Ectodermal cell (in vitro differentiated cells): ENCODE results near the gene CERKL. TPM values are rescaled to one million over a fixed set of nuclear protein-coding genes. Genes with fewer than 3 reads are reported as not detected.
"Not testable (repeated sequence)": the region's sequence is repeated elsewhere in the genome, so short reads cannot be mapped to it uniquely, and the experiment has no call there.

Experiments used
- H3K27ac ChIP-seq: 2 replicates; pipeline ENCODE4 v1.7.0; 2013; ENCODE audit warnings: mild to moderate bottlenecking, low read depth, low read length; ENCODE audit not compliant: insufficient read depth, poor library complexity, severe bottlenecking
- H3K27me3 ChIP-seq: 2 replicates; pipeline ENCODE4 v1.7.0; 2013; ENCODE audit warnings: mild to moderate bottlenecking, low read length; ENCODE audit not compliant: insufficient read depth, control insufficient read depth, poor library complexity, severe bottlenecking
- H3K36me3 ChIP-seq: one replicate; pipeline ENCODE4 v1.7.0; 2013; ENCODE audit warnings: low read length; ENCODE audit not compliant: control insufficient read depth, insufficient read depth
- H3K4me1 ChIP-seq: one replicate; pipeline ENCODE4 v1.7.0; 2013; ENCODE audit warnings: low read length; ENCODE audit not compliant: control insufficient read depth, insufficient read depth
- H3K4me3 ChIP-seq: 2 replicates; pipeline ENCODE4 v1.7.0; 2013; ENCODE audit warnings: low read depth, low read length, control low read depth; ENCODE audit not compliant: insufficient read depth
- H3K9me3 ChIP-seq: 2 replicates; pipeline ENCODE4 v1.7.0; 2013; ENCODE audit warnings: mild to moderate bottlenecking, low read length, moderate library complexity; ENCODE audit not compliant: control insufficient read depth
- WGBS, 2 experiments: methylation state at CpG; one replicate each; pipeline ENCODE4 v1.1.7; 2013; ENCODE audit warnings: missing lambda C conversion rate in 2 of 2; 5-methylcytosine and 5-hydroxymethylcytosine counted together
- polyA plus RNA-seq, 4 experiments: library from polyadenylated mRNA; stranded (reverse); fragments of 50-300 nt; gene quantifications; one replicate each; pipeline ENCODE4 v1.2.3, GENCODE V29; 2013

Gene CERKL
- polyA plus RNA-seq (2013, experiment 1 of 4): not detected
- not detected for polyA plus RNA-seq (2013, experiment 2 of 4)
- polyA plus RNA-seq (2013, experiment 3 of 4): 0.05 TPM
- 0.20 TPM for polyA plus RNA-seq (2013, experiment 4 of 4)

- H3K4me3 ChIP-seq: peak within 1 kb of the TSS; percentile 40
- H3K27me3 ChIP-seq: peaks cover 90% of the 10 kb centered on the region
- H3K27ac ChIP-seq: no peak within 1 kb of the TSS
- H3K4me1 ChIP-seq: no peaks in the 10 kb centered on the region
- WGBS, 2 experiments: 0% methylated on average over 70 of the region's 70 CpGs
- no peaks in the 10 kb centered on the region for H3K36me3 ChIP-seq
- H3K9me3 ChIP-seq: no peaks in the 10 kb centered on the region
Measured at GRCh38 chr2:181656450-181657291, at the start of gene CERKL. Gene CERKL (minus strand): TSS chr2:181657105. CDS start chr2:181657006, 99 bp downstream.

GRCh38 chr2:181702519-181702918 lies 45.6 kb upstream of the CERKL start:
- not testable (repeated sequence) for H3K9me3 ChIP-seq, H3K27ac ChIP-seq, H3K27me3 ChIP-seq, H3K36me3 ChIP-seq, H3K4me3 ChIP-seq, H3K4me1 ChIP-seq
- 89 to 90% methylated on average over 3 of the region's 3 CpGs for WGBS, 2 experiments

GRCh38 chr2:181698223-181698622 lies 41.3 kb upstream of the CERKL start:
- no peaks in the 10 kb centered on the region for H3K4me1 ChIP-seq
- WGBS, 2 experiments: 88 to 98% methylated on average over 1 of the region's 1 CpG
- no peaks in the 10 kb centered on the region for H3K36me3 ChIP-seq
- peaks cover 2% of the 10 kb centered on the region for H3K9me3 ChIP-seq
- no peaks in the 10 kb centered on the region for H3K27me3 ChIP-seq
- H3K4me3 ChIP-seq: no peak overlapping the region
- no peak overlapping the region for H3K27ac ChIP-seq

- WGBS, 2 experiments: 95 to 98% methylated on average over 1 of the region's 1 CpG
- H3K36me3 ChIP-seq: no peaks in the 10 kb centered on the region
- H3K9me3 ChIP-seq: peaks cover under 1% of the 10 kb centered on the region
- H3K27ac ChIP-seq: no peak overlapping the region
- H3K4me1 ChIP-seq: no peaks in the 10 kb centered on the region
- no peaks in the 10 kb centered on the region for H3K27me3 ChIP-seq
- no peak overlapping the region for H3K4me3 ChIP-seq
Measured at GRCh38 chr2:181697571-181697970, 40.7 kb upstream of the CERKL start.

GRCh38 chr2:181697126-181697525 lies 40.2 kb upstream of the CERKL start:
- Histone ChIP-seq H3K36me3 (no peaks in the 10 kb centered on the region), H3K27ac (no peak overlapping the region), H3K4me3 (no peak overlapping the region), H3K4me1 (no peaks in the 10 kb centered on the region), H3K9me3 (no peaks in the 10 kb centered on the region), H3K27me3 (no peaks in the 10 kb centered on the region)
- 88 to 89% methylated on average over 6 of the region's 6 CpGs for WGBS, 2 experiments

- WGBS, 2 experiments: 85 to 90% methylated on average over 17 of the region's 17 CpGs
- no peak overlapping the region for H3K27ac ChIP-seq
- H3K4me3 ChIP-seq: no peak overlapping the region
- H3K27me3 ChIP-seq: peaks cover 13% of the 10 kb centered on the region
- H3K9me3 ChIP-seq: no peaks in the 10 kb centered on the region
- H3K4me1 ChIP-seq: no peaks in the 10 kb centered on the region
- H3K36me3 ChIP-seq: no peaks in the 10 kb centered on the region
Measured at GRCh38 chr2:181694271-181694670, 37.4 kb upstream of the CERKL start.

- Histone ChIP-seq H3K9me3 (no peaks in the 10 kb centered on the region), H3K27ac (no peak overlapping the region), H3K4me1 (no peaks in the 10 kb centered on the region), H3K36me3 (no peaks in the 10 kb centered on the region), H3K27me3 (peaks cover 47% of the 10 kb centered on the region), H3K4me3 (no peak overlapping the region)
- 89 to 90% methylated on average over 2 of the region's 2 CpGs for WGBS, 2 experiments
Measured at GRCh38 chr2:181690860-181691259, 34.0 kb upstream of the CERKL start.

- peaks cover 12% of the 10 kb centered on the region for H3K4me1 ChIP-seq
- H3K9me3 ChIP-seq: no peaks in the 10 kb centered on the region
- H3K4me3 ChIP-seq: no peak overlapping the region
- 63 to 68% methylated on average over 5 to 6 of the region's 6 CpGs for WGBS, 2 experiments
- H3K27me3 ChIP-seq: peaks cover 89% of the 10 kb centered on the region
- H3K27ac ChIP-seq: no peak overlapping the region
- H3K36me3 ChIP-seq: no peaks in the 10 kb centered on the region
Measured at GRCh38 chr2:181686576-181687185, 29.8 kb upstream of the CERKL start.

GRCh38 chr2:181685150-181685688 lies 28.3 kb upstream of the CERKL start:
- WGBS, 2 experiments: 11 to 12% methylated on average over 21 of the region's 21 CpGs

GRCh38 chr2:181684454-181685149 lies 27.7 kb upstream of the CERKL start:
- 16 to 17% methylated on average over 26 of the region's 26 CpGs for WGBS, 2 experiments
- peak overlapping the region; percentile 29 for H3K4me3 ChIP-seq
- peaks cover 21% of the 10 kb centered on the region for H3K4me1 ChIP-seq
- H3K36me3 ChIP-seq: no peaks in the 10 kb centered on the region
- no peaks in the 10 kb centered on the region for H3K9me3 ChIP-seq
- no peak overlapping the region for H3K27ac ChIP-seq
- H3K27me3 ChIP-seq: peaks cover 100% of the 10 kb centered on the region

More at GRCh38 chr2:181685150-181685688, 28.3 kb upstream of the CERKL start:
- Histone ChIP-seq H3K4me3 (no peak overlapping the region), H3K27ac (no peak overlapping the region), H3K9me3 (no peaks in the 10 kb centered on the region), H3K36me3 (no peaks in the 10 kb centered on the region), H3K4me1 (peaks cover 21% of the 10 kb centered on the region), H3K27me3 (peaks cover 100% of the 10 kb centered on the region)
